AG09309 (cell line): ENCODE data around the gene ZPLD1.

Source experiments
- DNase-seq: peaks from one replicate; pipeline ENCODE4 v3.0.0-alpha.2; 2010; ENCODE audit warnings: low read depth
- H3K4me3 ChIP-seq: 2 replicates; pipeline ENCODE4 v1.5.1; 2011; ENCODE audit warnings: mild to moderate bottlenecking, low read depth, low read length, moderate library complexity; ENCODE audit not compliant: control insufficient read depth
- TF ChIP-seq, protein P1 (sequence below): IDR thresholded peaks from 2 replicates; pipeline ENCODE4 v1.5.1; 2011; ENCODE audit warnings: mild to moderate bottlenecking, low read depth, low read length, inconsistent platforms; ENCODE audit not compliant: insufficient read depth, control insufficient read depth; ENCODE audit errors: missing control alignments

Gene ZPLD1

GRCh38 chr3:102398666-102399065 is 36.1 kb upstream of the ZPLD1 start:
- H3K4me3 ChIP-seq: no peak overlapping the region
- TF ChIP-seq, protein P1, sequence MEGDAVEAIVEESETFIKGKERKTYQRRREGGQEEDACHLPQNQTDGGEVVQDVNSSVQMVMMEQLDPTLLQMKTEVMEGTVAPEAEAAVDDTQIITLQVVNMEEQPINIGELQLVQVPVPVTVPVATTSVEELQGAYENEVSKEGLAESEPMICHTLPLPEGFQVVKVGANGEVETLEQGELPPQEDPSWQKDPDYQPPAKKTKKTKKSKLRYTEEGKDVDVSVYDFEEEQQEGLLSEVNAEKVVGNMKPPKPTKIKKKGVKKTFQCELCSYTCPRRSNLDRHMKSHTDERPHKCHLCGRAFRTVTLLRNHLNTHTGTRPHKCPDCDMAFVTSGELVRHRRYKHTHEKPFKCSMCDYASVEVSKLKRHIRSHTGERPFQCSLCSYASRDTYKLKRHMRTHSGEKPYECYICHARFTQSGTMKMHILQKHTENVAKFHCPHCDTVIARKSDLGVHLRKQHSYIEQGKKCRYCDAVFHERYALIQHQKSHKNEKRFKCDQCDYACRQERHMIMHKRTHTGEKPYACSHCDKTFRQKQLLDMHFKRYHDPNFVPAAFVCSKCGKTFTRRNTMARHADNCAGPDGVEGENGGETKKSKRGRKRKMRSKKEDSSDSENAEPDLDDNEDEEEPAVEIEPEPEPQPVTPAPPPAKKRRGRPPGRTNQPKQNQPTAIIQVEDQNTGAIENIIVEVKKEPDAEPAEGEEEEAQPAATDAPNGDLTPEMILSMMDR: no peak

GRCh38 chr3:102400142-102400541 is 34.7 kb upstream of the ZPLD1 start:
- TF ChIP-seq, protein P1: no peak
- DNase-seq: no peak
- no peak overlapping the region for H3K4me3 ChIP-seq

More at GRCh38 chr3:102398666-102399065, 36.1 kb upstream of the ZPLD1 start:
- no peak for DNase-seq

GRCh38 chr3:102400766-102401165 is 34.0 kb upstream of the ZPLD1 start:
- DNase-seq: no peak
- no peak overlapping the region for H3K4me3 ChIP-seq
- TF ChIP-seq, protein P1: no peak

GRCh38 chr3:102410616-102411015 is 24.2 kb upstream of the ZPLD1 start:
- H3K4me3 ChIP-seq: no peak overlapping the region
- TF ChIP-seq, protein P1: no peak
- no peak for DNase-seq

DNA sequence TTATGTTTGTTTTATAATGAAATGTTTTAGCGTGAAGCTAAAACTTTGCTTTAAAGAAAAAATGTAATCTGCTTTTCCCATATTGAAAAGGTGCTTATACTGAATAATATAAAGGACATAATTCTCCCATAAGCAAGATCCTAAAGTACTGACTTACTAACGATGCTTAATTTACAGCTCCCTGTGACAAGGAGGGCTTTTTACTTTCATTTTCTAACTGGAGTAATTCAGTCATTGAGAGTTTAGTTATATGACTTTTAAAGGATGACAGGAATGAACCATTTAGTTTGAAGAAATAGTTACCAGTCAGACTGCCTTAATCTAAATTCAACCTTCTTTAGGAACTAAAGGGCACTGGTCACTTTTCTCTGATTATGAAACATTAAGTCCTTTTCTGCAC is 19.3 kb upstream of the ZPLD1 start:
- DNase-seq: no peak
- TF ChIP-seq, protein P1: no peak
- H3K4me3 ChIP-seq: no peak overlapping the region

DNA sequence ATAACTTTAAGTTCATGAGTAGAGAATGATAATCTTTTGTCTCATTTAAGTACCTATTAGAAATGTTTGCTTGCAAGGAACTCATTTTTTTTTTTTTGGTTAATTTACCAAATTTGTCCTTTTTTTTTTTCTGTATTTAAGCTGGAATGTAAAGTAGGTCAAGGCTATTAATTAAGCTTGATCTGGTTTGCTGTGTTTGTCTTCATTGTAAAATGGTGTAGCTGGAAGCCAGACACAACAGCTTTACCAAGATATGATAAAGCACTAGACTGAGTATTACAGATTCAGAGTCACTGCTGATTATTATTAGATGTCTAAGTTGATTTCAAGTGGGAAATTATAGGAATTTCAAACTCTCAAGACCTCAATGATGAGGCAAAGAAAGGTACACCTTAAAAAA is 15.0 kb upstream of the ZPLD1 start:
- TF ChIP-seq, protein P1: no peak
- no peak for DNase-seq
- H3K4me3 ChIP-seq: no peak overlapping the region

GRCh38 chr3:102441832-102442231 is 7.0 kb downstream of the ZPLD1 start:
- no peak overlapping the region for H3K4me3 ChIP-seq
- DNase-seq: no peak
- TF ChIP-seq, protein P1: no peak
